ENCODE data around the gene NEK7.

The NEK7 gene

DNA sequence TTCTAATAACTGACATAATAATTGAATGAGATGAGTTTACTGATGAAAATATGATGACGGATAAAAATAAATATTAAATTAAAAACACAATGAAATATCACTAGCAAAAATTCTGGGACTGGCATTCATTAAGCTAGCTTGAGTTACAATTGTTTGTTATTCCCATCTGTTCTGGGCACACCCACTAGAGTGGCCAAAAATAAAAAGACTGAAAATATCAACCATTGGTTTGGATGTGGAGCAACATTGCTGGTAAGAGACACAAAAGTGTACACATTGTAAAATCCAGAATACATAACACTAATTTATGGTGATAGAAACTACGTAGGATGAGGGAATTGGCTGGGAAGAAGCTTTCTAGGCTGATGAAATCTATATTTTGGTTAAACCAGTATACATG is 9.6 kb upstream of the NEK7 start:
- no peak for DNase-seq

GRCh38 chr1:198150369-198150768 is 6.4 kb upstream of the NEK7 start:
- DNase-seq = no peak

GRCh38 chr1:198151688-198152087 is 5.1 kb upstream of the NEK7 start:
- DNase-seq = no peak

DNA sequence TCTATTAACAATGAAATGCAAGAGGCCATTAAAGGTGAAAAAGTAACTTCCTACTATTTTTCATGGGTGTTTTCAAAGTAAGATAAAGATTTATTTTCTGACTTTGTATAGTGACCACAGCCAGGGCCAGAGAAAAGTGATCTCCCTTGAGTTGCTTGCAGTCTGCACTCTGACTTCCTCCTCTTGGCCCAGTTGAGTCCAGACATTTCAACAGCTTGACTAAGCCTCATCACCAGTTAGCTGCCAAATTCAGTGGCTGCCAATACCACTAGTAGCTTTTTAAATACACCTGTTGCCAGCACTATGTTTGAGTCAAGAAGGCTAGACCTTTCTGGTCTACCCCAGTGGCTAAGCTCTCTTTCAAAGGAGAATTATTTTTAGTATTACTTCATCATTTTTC is 3.7 kb upstream of the NEK7 start:
- no peak for DNase-seq

- no peak for DNase-seq
Measured at GRCh38 chr1:198153804-198154203, 3.0 kb upstream of the NEK7 start.

GRCh38 chr1:198155253-198155652 is 1.5 kb upstream of the NEK7 start:
- DNase-seq = no peak

GRCh38 chr1:198156111-198156744 is 570 bp upstream of the NEK7 start:
- peak; percentile 4 to 44 (median 19) for DNase-seq

DNA sequence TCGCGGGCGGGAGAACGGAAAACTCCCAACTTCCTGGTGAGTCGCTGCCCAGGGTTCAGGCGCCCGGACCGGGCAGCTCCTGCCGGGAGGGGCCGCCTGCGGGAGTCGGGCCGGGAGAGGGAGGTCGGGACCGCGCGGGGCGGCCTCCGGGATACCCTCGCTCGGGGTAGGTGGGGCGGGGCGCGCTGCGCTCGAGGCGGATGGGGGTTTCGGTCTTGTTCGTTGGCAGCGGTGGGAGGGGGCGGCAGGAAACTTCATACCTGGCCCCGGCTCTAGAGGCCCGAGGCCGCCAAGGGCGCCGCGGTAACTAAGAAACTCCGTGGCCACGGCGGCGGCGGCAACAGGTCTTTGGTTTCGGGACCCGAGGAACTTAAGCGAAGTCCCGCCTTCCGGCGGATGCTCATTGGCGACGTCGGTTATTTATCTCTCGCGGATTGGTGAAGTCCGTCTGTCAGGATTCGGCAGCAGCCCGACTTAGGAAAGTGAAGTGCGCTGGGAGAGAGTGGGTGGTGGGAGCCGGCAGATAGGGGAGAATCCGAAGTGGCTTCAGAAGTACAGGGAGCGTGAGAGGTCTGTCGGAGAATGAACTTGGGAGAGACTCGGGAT is 546 bp downstream of the NEK7 start:
- peak; percentile 46 to 67 (median 58) for DNase-seq

DNA sequence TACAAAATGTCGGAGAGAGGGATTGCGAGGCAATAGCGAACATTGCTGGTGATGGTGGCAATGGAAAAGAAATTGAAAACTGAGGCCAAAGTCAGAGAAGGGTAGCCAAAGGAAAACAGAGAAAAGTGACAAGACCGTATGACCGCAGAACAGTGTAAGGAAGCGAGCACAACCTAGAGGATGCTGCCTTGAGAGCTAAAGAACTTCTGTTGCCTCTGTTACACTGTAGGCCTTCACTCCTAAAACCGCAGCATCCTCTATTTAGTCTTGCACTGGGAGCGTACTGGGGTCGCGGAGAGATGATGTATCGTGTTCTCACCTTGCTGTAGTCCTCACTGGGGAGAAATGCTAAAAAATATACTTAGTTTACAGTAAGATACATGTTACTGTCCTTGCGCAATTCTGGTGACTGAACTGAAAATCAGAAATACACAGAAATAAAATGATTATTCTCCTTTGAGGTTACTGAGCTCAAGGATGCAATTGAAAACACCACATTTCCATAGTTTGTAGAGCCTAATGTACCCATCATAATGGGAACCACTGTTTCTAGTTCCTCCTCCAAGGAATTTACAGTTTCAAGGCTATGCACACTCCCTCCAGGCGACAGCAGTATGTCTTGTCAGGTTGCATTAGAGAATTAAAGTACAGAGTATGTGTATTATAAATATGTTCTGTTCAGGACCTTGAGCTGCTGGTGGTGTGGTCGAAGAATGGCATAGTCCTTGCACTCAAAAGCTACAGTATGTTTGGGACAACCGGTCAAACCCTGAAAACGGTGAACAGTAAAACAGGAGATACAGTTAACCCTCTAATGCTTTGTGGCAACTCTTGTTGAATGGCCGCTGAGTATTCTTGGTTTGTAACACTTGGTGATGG is 1.3 kb downstream of the NEK7 start:
- no peak for DNase-seq

DNA sequence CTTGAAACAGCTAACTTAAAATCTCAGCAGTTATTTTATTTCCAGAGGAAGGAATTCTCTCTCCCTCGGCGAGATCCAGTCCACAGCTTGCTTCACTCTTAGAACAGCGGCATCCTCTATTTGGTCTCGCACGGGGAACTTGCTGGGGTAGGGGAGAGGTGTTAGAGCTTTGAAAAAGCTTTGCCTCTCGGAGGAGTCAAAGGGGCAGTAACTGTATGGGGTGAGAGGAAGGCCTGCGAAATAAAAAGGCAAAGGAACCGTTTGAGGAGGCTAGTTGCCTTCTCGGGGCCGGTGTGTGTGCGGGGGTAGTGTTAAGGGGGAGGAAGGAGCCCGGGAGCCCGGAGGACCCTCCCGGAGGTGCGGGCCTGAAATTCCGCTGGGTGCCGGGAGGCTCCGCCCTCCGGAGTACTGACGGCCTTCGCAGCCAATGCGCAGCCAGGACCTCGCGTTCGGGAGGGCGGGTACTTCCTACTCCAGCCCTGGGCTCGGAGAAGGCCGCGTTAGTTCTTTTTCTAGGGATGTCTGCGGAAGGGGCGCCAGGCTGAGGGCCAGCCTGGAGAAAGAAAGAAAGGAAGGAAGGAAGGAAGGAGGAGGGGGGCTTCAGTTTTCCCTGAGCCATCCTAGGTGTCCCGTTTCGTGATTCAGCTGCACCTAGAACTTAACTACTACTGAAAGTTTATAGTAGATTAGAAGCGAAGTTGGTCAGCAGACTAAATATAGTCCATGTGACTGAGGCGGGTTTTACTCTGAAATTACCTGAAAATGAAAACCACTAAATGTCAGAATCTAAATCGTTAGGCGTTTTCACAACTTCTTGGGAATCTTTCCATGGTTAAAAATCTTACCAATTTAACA is 2.2 kb downstream of the NEK7 start:
- DNase-seq = peak; percentile 54 to 80 (median 68)

DNA sequence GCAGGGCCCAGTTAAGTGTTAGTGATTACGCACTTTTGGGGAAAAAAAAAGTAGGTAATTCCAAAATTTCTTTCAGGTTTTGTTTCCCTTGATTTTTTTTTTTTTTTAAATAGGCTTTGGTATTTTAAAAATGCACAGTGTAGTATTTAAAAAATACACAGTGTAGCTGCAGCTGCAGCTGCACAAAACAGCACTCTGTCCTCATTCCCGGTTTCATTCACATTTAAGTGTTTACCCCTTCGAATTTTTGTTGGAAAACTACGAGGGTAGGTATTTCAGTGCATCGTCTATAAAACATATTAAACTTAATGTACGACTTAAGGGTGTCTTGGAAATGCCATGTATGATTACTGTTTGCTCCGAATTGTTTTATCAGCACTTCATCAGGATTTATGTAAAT is 3.4 kb downstream of the NEK7 start:
- DNase-seq = no peak

DNA sequence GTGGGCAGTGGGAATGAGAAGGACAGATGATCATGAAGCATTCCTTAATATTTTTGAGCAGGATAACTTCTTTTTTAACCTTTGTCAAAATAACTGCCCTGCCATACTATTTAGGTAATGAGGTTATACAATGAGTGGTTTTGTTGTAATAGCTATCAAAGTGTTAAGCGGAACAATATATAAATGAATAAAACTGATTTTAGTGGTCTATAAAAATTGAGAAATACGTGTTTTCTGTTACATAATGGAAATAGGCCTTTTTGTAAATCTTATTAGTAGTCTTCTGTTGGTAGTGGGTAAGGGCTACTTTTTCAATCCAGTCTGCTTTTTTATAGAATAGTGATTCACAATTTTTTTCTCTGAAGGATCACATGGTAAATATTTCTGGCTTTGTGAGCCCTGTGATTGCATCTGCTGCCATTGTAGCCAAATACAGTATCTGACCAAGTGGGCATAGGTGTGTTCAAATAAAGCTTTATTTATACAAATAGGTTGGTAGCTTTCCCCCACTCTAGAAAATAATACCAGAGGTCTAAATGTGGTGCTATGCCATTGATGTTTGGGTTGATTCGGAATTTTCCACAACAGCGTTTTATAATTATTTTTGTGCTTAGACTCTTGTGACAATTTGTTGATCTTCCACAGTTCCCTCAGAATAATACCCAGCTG is 4.3 kb downstream of the NEK7 start:
- DNase-seq = no peak

DNA sequence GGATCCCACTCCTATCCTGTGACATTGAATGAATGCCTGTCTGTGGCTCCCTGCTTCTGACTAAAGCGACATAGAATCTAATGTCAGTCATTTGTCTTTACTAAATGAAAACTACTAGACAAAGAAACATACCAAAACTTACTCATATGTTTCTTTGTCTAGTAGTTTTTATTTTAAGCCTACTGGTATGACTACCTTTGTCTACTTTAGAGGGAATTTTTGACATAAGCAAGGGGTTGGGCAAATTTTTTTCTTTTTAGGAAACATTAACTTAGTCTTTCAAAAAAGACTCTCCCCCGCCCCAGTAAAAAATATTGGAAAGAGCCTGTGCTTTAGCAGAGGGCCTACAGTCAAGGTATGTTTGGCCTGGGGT is 4.9 kb downstream of the NEK7 start:
- DNase-seq = no peak

DNA sequence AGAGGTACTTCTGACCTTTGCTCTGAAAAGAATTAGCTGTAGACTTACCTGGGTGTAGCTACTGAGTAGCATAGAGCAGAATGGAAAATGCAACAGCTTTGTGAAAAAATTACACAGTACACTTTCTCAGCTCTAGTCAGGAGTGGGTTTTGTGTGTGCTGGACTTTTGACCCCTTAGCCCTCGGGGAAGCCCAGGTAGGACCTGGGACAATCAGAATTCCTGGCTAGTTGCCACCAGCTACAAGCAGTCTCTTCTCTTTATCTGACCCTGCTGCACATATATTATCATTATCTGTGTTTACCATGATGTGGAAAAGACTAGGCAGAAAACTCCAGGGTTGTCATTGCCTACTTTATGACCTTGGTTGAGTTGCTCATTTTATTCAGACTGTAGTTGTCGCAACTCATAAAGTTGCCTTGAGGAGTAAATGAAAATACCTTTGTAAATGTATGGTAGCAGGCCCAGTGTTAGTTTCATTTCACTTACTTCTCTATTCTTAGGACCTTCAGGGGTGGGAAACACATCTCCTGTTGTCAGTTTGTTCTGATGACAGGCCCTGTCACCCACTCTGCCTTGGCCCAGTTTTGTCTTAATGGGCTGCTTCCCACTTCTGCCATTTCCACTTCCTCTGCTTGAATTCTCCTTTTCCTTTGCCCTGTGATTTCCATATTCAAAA is 5.4 kb downstream of the NEK7 start:
- no peak for DNase-seq

- no peak for DNase-seq
Measured at GRCh38 chr1:198165927-198166647, 9.3 kb downstream of the NEK7 start.

GRCh38 chr1:198166900-198167299 is 10.1 kb downstream of the NEK7 start:
- no peak for DNase-seq

DNA sequence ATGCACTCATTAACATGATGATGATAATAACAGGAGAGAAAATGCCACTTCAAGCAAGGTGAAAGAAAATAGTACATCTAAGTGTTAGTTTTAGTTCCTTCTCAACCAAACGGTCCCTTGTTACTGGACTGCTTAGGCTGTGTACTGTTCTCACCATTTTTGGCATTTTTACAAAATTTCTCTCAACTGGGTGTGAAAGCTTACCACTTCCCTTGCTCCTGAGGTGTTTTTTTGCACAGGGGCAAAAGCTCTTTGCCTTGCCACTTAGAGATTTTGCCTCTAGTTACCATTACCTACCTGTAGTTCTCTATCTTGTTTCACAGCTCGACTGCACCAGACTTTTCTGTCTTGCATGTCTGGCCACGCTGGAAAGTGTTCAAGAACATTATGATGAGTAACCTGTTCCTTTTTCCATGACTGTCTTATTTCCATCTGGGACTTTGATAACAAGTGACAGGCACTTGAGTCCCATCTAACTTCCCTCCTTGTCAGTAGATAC is 10.7 kb downstream of the NEK7 start:
- no peak for DNase-seq

DNA sequence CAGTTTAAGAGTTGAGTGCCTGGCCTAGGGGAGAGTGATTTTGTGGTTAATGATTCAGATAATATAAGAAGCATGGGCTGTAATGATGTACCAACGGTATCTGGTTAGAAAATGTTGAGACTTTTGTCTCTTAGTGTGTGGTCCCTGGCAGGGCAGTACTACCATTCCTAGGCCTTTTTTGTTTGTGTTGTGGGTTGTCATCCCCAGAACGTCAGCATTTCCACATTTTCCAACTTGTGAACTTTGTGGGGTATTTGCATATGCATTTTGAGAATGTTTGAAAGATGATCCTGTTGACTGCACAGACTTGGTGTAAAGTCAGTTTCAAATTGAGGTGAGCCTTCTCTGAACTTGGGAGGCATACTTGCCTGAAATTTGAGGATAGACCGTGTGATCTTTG is 11.4 kb downstream of the NEK7 start:
- DNase-seq = no peak

GRCh38 chr1:198169672-198170071 is 12.9 kb downstream of the NEK7 start:
- no peak for DNase-seq

- DNase-seq = no peak
Measured at GRCh38 chr1:198171667-198172540, 15.1 kb downstream of the NEK7 start.
